GM23338 (cell line): ENCODE data around the gene SHANK1. TPM values are rescaled to one million over a fixed set of nuclear protein-coding genes. Genes with fewer than 3 reads are reported as not detected.

ENCODE experiments used
- ATAC-seq: fragments of 200-7000 bp; cut with Tn5 transposase; 3 replicates; pipeline ENCODE4 v1.9.1; 2020
- DNase-seq: peaks from one replicate; pipeline ENCODE4 v3.0.0-alpha.2; 2015; ENCODE audit warnings: low spot score
- H2AFZ ChIP-seq: fragments of 200-600 bp; sonication (generic); 2 replicates; pipeline ENCODE4 v1.8.0; 2016; ENCODE audit warnings: antibody characterized with exemption, mild to moderate bottlenecking, moderate library complexity
- H3F3A ChIP-seq: fragments of 200-600 bp; sonication (generic); replicated peaks from 2 replicates; pipeline ENCODE4 v1.8.0; 2017; ENCODE audit warnings: antibody characterized with exemption, mixed run types, low read depth
- H3K27ac ChIP-seq: fragments of 200-600 bp; sonication (generic); 2 replicates; pipeline ENCODE4 v1.6.1; 2016; ENCODE audit warnings: low read depth
- H3K27me3 ChIP-seq: fragments of 200-600 bp; sonication (generic); 2 replicates; pipeline ENCODE4 v1.8.0; 2016; ENCODE audit warnings: mild to moderate bottlenecking, mixed run types, moderate library complexity; ENCODE audit not compliant: insufficient read depth
- H3K36me3 ChIP-seq: fragments of 200-600 bp; sonication (generic); 2 replicates; pipeline ENCODE4 v1.8.0; 2016; ENCODE audit warnings: mild to moderate bottlenecking; ENCODE audit not compliant: insufficient read depth
- H3K4me1 ChIP-seq: fragments of 200-600 bp; sonication (generic); 2 replicates; pipeline ENCODE4 v1.8.0; 2016; ENCODE audit warnings: mild to moderate bottlenecking, moderate library complexity; ENCODE audit not compliant: insufficient read depth
- H3K4me2 ChIP-seq: fragments of 200-600 bp; sonication (generic); 2 replicates; pipeline ENCODE4 v1.7.1; 2017; ENCODE audit warnings: mixed run types
- H3K4me3 ChIP-seq: fragments of 200-600 bp; sonication (generic); 2 replicates; pipeline ENCODE4 v1.6.1; 2016; ENCODE audit warnings: mixed run types
- H3K79me2 ChIP-seq: fragments of 200-600 bp; sonication (generic); replicated peaks from 2 replicates; pipeline ENCODE4 v1.8.0; 2017; ENCODE audit warnings: mild to moderate bottlenecking; ENCODE audit not compliant: insufficient read depth
- H3K9me2 ChIP-seq: fragments of 200-600 bp; sonication (generic); 2 replicates; pipeline ENCODE4 v1.8.0; 2017; ENCODE audit not compliant: insufficient read depth
- H4K20me1 ChIP-seq: fragments of 200-600 bp; sonication (generic); replicated peaks from 2 replicates; pipeline ENCODE4 v1.8.0; 2017; ENCODE audit warnings: mild to moderate bottlenecking; ENCODE audit not compliant: insufficient read depth
- H3K27ac Mint-ChIP-seq: 2 replicates; pipeline ENCODE4 v1.8.0; 2020; ENCODE audit warnings: inconsistent platforms, mild to moderate bottlenecking, moderate library complexity, mixed read lengths
- H3K27me3 Mint-ChIP-seq: 3 replicates; pipeline ENCODE4 v1.8.0; 2022; ENCODE audit warnings: low read depth, mild to moderate bottlenecking, moderate library complexity, mixed read lengths, inconsistent platforms; ENCODE audit not compliant: insufficient read depth, poor library complexity
- H3K36me3 Mint-ChIP-seq: 3 replicates; pipeline ENCODE4 v1.8.0; 2021; ENCODE audit warnings: low read depth, mild to moderate bottlenecking, inconsistent platforms, moderate library complexity, mixed read lengths
- H3K4me1 Mint-ChIP-seq: 3 replicates; pipeline ENCODE4 v1.8.0; 2020; ENCODE audit warnings: mild to moderate bottlenecking, inconsistent platforms, mixed read lengths
- H3K4me3 Mint-ChIP-seq: 3 replicates; pipeline ENCODE4 v1.8.0; 2021; ENCODE audit warnings: moderate library complexity, mild to moderate bottlenecking, inconsistent platforms, mixed read lengths
- H3K9me3 Mint-ChIP-seq: 3 replicates; pipeline ENCODE4 v1.8.0; 2020; ENCODE audit warnings: moderate library complexity, mild to moderate bottlenecking, inconsistent platforms, mixed read lengths
- CREB1 ChIP-seq: fragments of 250-450 bp; sonication (Bioruptor Pico); IDR thresholded peaks from 2 replicates; pipeline ENCODE4 v1.5.0; 2020; ENCODE audit warnings: low read depth, mild to moderate bottlenecking, moderate library complexity
- EZH2 ChIP-seq: fragments of 200-600 bp; sonication (generic); IDR thresholded peaks from one replicate; pipeline ENCODE4 v1.8.0; 2017; ENCODE audit warnings: antibody characterized with exemption, mild to moderate bottlenecking, low read depth; ENCODE audit not compliant: unreplicated experiment
- EZH2phosphoT487 ChIP-seq: fragments of 200-600 bp; sonication (generic); IDR thresholded peaks from one replicate; pipeline ENCODE4 v1.8.1; 2018; ENCODE audit warnings: antibody characterized with exemption; ENCODE audit not compliant: unreplicated experiment
- JUNB ChIP-seq: IDR thresholded peaks from one replicate; pipeline ENCODE4 v1.6.1; 2016; ENCODE audit warnings: antibody characterized with exemption; ENCODE audit not compliant: unreplicated experiment
- NANOG ChIP-seq: IDR thresholded peaks from 2 replicates; pipeline ENCODE4 v1.6.1; 2016; ENCODE audit warnings: antibody characterized with exemption, borderline replicate concordance
- POLR2AphosphoS5 ChIP-seq: IDR thresholded peaks from 2 replicates; pipeline ENCODE4 v1.6.1; 2016; ENCODE audit warnings: antibody characterized with exemption, low read depth
- ZNF114 ChIP-seq: fragments of 250-450 bp; sonication (Bioruptor Pico); IDR thresholded peaks from 2 replicates; pipeline ENCODE4 v1.5.0; 2020; ENCODE audit warnings: mild to moderate bottlenecking, moderate library complexity
- ZNF331 ChIP-seq: fragments of 250-450 bp; sonication (Bioruptor Pico); IDR thresholded peaks from 2 replicates; pipeline ENCODE4 v1.5.0; 2020; ENCODE audit warnings: low read depth, mild to moderate bottlenecking, moderate library complexity
- polyA plus RNA-seq: library from polyadenylated mRNA; unstranded; fragments of >200 nt; fragmentation: Nextera tagmentation; extraction: Ambion mirVana; gene quantifications from 2 replicates; pipeline ENCODE4 v1.2.1, GENCODE V29; 2016
- total RNA-seq: library from RNA; depleted of rRNA; stranded (reverse); fragments of >200 nt; shearing (Covaris generic); gene quantifications from 2 replicates; pipeline ENCODE4 v1.2.3, GENCODE V29; 2014
- TF ChIP-seq, protein P1 (sequence below), 2 experiments: fragments of 200-600 bp in 1 of 2; sonication (generic) in 1 of 2; conservative IDR thresholded peaks; 2 replicates each; pipeline versions ENCODE4 v1.5.1 to v1.6.1; 2016 to 2017; ENCODE audit warnings: antibody characterized with exemption in 2 of 2, low read depth in 2 of 2, mild to moderate bottlenecking in 2 of 2, moderate library complexity in 1 of 2
- TF ChIP-seq, protein P2 (sequence below): fragments of 250-450 bp; sonication (Bioruptor Pico); IDR thresholded peaks from 2 replicates; pipeline ENCODE4 v1.5.0; 2020; ENCODE audit warnings: mild to moderate bottlenecking, moderate library complexity
- TF ChIP-seq, protein P3 (sequence below): IDR thresholded peaks from 2 replicates; pipeline ENCODE4 v1.6.1; 2016; ENCODE audit warnings: antibody characterized with exemption

The SHANK1 gene
- total and polyA plus RNA-seq, 2 experiments from 2014 or later: 0.23 to 4.1 TPM

DNA sequence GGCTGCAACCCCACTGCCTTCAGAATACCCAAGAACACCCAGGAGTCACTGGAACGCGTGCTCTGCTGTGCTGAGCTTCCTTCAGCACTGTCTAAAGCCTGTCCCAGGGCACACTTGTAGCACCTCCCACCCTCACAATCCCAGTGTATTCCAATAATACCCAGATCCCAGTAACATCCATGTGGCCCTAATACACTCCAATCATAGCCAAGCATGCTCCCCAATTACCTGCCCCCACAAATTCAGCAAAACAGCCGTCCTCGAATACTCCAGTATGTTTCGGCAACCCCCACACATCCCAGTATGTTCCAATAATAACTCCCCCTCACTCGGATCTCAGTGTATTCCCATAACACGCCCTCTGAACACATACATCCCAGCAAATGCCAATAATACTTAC, 29.2 kb downstream of the SHANK1 start:
- Histone ChIP-seq H3K27me3 (peaks cover 91% of the 10 kb centered on the region), H3K9me2 (no peaks in the 10 kb centered on the region), H4K20me1 (no peaks in the 10 kb centered on the region; the same call in 1 of the 2 replicates), H3K4me1 (peaks cover 15% of the 10 kb centered on the region; the same call in 1 of the 2 replicates), H2AFZ (no peak overlapping the region), H3K36me3 (no peaks in the 10 kb centered on the region), H3F3A (no peaks in the 10 kb centered on the region), H3K27ac (no peak overlapping the region), H3K4me3 (no peak overlapping the region), H3K79me2 (no peaks in the 10 kb centered on the region), H3K4me2 (no peak overlapping the region)
- peaks cover 6% of the 10 kb centered on the region for H3K27me3 Mint-ChIP-seq
- peaks cover 81% of the 10 kb centered on the region for H3K9me3 Mint-ChIP-seq
- no peak for DNase-seq
- H3K27ac Mint-ChIP-seq: no peak overlapping the region
- no peak overlapping the region for H3K4me3 Mint-ChIP-seq
- TF ChIP-seq EZH2phosphoT487: no peak
- TF ChIP-seq EZH2: no peak
- no peak for TF ChIP-seq NANOG
- H3K4me1 Mint-ChIP-seq: no peaks in the 10 kb centered on the region
- no peak for ATAC-seq
- peaks cover 41% of the 10 kb centered on the region for H3K36me3 Mint-ChIP-seq

DNA sequence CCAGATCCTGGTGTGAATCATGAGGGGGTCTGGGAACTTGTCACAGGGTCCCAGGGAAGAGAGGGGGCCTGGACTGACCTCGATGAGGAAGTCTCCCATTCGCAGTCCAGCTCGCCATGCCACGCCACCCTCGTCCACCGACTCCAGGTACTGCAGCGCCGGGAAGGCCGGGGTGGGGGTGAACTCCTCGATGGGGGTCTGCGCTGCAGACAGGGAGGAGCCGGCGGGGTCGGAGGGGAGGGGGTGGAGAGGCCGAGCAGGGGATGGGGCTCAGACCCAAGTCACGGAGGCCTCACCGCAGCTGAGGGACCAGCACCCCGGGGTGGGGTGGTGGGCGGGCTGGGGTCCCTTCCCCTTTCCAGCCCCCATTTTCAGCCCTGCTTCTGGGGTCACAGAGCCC, 30.8 kb downstream of the SHANK1 start:
- Histone ChIP-seq H3K79me2 (no peaks in the 10 kb centered on the region), H3K27me3 (peaks cover 98% of the 10 kb centered on the region), H4K20me1 (no peaks in the 10 kb centered on the region; the same call in 1 of the 2 replicates)

More for the DNA sequence above, 30.8 kb downstream of the SHANK1 start:
- Histone ChIP-seq H3K4me2 (no peak overlapping the region), H3F3A (no peaks in the 10 kb centered on the region), H2AFZ (no peak overlapping the region), H3K27ac (no peak overlapping the region), H3K4me1 (peaks cover 18% of the 10 kb centered on the region; the same call in 1 of the 2 replicates), H3K36me3 (no peaks in the 10 kb centered on the region), H3K9me2 (no peaks in the 10 kb centered on the region), H3K4me3 (no peak overlapping the region)
- Mint-ChIP-seq H3K27ac (no peak overlapping the region), H3K4me3 (no peak overlapping the region), H3K27me3 (peaks cover 7% of the 10 kb centered on the region), H3K4me1 (no peaks in the 10 kb centered on the region), H3K36me3 (peaks cover 47% of the 10 kb centered on the region), H3K9me3 (peaks cover 89% of the 10 kb centered on the region)
- no peak for DNase-seq
- ATAC-seq: no peak
- no peak for TF ChIP-seq POLR2AphosphoS5
- TF ChIP-seq, protein P1, sequence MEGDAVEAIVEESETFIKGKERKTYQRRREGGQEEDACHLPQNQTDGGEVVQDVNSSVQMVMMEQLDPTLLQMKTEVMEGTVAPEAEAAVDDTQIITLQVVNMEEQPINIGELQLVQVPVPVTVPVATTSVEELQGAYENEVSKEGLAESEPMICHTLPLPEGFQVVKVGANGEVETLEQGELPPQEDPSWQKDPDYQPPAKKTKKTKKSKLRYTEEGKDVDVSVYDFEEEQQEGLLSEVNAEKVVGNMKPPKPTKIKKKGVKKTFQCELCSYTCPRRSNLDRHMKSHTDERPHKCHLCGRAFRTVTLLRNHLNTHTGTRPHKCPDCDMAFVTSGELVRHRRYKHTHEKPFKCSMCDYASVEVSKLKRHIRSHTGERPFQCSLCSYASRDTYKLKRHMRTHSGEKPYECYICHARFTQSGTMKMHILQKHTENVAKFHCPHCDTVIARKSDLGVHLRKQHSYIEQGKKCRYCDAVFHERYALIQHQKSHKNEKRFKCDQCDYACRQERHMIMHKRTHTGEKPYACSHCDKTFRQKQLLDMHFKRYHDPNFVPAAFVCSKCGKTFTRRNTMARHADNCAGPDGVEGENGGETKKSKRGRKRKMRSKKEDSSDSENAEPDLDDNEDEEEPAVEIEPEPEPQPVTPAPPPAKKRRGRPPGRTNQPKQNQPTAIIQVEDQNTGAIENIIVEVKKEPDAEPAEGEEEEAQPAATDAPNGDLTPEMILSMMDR (conservative IDR thresholded peaks at IDR 0.05; ENCODE audit: low read depth in 2 of 2): no peak
- TF ChIP-seq, protein P2, sequence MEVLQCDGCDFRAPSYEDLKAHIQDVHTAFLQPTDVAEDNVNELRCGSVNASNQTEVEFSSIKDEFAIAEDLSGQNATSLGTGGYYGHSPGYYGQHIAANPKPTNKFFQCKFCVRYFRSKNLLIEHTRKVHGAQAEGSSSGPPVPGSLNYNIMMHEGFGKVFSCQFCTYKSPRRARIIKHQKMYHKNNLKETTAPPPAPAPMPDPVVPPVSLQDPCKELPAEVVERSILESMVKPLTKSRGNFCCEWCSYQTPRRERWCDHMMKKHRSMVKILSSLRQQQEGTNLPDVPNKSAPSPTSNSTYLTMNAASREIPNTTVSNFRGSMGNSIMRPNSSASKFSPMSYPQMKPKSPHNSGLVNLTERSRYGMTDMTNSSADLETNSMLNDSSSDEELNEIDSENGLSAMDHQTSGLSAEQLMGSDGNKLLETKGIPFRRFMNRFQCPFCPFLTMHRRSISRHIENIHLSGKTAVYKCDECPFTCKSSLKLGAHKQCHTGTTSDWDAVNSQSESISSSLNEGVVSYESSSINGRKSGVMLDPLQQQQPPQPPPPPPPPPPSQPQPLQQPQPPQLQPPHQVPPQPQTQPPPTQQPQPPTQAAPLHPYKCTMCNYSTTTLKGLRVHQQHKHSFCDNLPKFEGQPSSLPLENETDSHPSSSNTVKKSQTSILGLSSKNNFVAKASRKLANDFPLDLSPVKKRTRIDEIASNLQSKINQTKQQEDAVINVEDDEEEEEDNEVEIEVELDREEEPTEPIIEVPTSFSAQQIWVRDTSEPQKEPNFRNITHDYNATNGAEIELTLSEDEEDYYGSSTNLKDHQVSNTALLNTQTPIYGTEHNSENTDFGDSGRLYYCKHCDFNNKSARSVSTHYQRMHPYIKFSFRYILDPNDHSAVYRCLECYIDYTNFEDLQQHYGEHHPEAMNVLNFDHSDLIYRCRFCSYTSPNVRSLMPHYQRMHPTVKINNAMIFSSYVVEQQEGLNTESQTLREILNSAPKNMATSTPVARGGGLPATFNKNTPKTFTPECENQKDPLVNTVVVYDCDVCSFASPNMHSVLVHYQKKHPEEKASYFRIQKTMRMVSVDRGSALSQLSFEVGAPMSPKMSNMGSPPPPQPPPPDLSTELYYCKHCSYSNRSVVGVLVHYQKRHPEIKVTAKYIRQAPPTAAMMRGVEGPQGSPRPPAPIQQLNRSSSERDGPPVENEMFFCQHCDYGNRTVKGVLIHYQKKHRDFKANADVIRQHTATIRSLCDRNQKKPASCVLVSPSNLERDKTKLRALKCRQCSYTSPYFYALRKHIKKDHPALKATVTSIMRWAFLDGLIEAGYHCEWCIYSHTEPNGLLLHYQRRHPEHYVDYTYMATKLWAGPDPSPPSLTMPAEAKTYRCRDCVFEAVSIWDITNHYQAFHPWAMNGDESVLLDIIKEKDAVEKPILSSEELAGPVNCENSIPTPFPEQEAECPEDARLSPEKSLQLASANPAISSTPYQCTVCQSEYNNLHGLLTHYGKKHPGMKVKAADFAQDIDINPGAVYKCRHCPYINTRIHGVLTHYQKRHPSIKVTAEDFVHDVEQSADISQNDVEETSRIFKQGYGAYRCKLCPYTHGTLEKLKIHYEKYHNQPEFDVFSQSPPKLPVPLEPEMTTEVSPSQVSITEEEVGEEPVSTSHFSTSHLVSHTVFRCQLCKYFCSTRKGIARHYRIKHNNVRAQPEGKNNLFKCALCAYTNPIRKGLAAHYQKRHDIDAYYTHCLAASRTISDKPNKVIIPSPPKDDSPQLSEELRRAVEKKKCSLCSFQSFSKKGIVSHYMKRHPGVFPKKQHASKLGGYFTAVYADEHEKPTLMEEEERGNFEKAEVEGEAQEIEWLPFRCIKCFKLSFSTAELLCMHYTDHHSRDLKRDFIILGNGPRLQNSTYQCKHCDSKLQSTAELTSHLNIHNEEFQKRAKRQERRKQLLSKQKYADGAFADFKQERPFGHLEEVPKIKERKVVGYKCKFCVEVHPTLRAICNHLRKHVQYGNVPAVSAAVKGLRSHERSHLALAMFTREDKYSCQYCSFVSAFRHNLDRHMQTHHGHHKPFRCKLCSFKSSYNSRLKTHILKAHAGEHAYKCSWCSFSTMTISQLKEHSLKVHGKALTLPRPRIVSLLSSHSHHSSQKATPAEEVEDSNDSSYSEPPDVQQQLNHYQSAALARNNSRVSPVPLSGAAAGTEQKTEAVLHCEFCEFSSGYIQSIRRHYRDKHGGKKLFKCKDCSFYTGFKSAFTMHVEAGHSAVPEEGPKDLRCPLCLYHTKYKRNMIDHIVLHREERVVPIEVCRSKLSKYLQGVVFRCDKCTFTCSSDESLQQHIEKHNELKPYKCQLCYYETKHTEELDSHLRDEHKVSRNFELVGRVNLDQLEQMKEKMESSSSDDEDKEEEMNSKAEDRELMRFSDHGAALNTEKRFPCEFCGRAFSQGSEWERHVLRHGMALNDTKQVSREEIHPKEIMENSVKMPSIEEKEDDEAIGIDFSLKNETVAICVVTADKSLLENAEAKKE (CRISPR knock-in tag): no peak
- no peak for TF ChIP-seq CREB1 (CRISPR knock-in tag)
- no peak for TF ChIP-seq ZNF331 (CRISPR knock-in tag)
- TF ChIP-seq ZNF114 (CRISPR knock-in tag): no peak
- no peak for TF ChIP-seq EZH2
- TF ChIP-seq JUNB: no peak
- TF ChIP-seq, protein P3, sequence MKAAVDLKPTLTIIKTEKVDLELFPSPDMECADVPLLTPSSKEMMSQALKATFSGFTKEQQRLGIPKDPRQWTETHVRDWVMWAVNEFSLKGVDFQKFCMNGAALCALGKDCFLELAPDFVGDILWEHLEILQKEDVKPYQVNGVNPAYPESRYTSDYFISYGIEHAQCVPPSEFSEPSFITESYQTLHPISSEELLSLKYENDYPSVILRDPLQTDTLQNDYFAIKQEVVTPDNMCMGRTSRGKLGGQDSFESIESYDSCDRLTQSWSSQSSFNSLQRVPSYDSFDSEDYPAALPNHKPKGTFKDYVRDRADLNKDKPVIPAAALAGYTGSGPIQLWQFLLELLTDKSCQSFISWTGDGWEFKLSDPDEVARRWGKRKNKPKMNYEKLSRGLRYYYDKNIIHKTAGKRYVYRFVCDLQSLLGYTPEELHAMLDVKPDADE: no peak
